Central memory CD8-positive, alpha-beta T cell (primary cell): ENCODE data around the gene ARHGAP42.

ENCODE experiments used
- ATAC-seq: fragments of 150-1000 bp; cut with Tn5 transposase; replicated peaks from 2 replicates; pipeline ENCODE4 v1.10.0; 2022; ENCODE audit warnings: mild to moderate bottlenecking, moderate FRiP score, moderate number of reproducible peaks; ENCODE audit not compliant: poor library complexity, severe bottlenecking; ENCODE audit errors: extremely low read depth
- DNase-seq, 2 donors: peaks; one replicate each; pipeline ENCODE4 v3.0.0; 2021; ENCODE audit warnings: low spot score in 2 of 2
- H3K27ac Mint-ChIP-seq: one replicate; pipeline ENCODE4 v1.8.0; 2022; ENCODE audit warnings: low read depth, mild to moderate bottlenecking, moderate library complexity, mixed read lengths
- H3K27me3 Mint-ChIP-seq: one replicate; pipeline ENCODE4 v1.8.0; 2022; ENCODE audit warnings: mixed read lengths
- H3K36me3 Mint-ChIP-seq: one replicate; pipeline ENCODE4 v1.8.0; 2022; ENCODE audit warnings: mild to moderate bottlenecking, moderate library complexity, mixed read lengths; ENCODE audit not compliant: insufficient read depth
- H3K4me1 Mint-ChIP-seq: one replicate; pipeline ENCODE4 v1.8.0; 2022; ENCODE audit warnings: mixed read lengths
- H3K4me3 Mint-ChIP-seq: one replicate; pipeline ENCODE4 v1.8.0; 2022; ENCODE audit warnings: mild to moderate bottlenecking, moderate library complexity, mixed read lengths
- H3K9me3 Mint-ChIP-seq: one replicate; pipeline ENCODE4 v1.8.0; 2022; ENCODE audit warnings: mixed read lengths

The ARHGAP42 gene

GRCh38 chr11:100711984-100712383 is 24.9 kb downstream of the ARHGAP42 start:
- Mint-ChIP-seq H3K36me3 (no peaks in the 10 kb centered on the region), H3K27ac (no peak overlapping the region), H3K27me3 (no peaks in the 10 kb centered on the region), H3K4me1 (no peaks in the 10 kb centered on the region), H3K9me3 (peaks cover 6% of the 10 kb centered on the region), H3K4me3 (no peak overlapping the region)
- DNase-seq, result no peak
- no peak for ATAC-seq

GRCh38 chr11:100712583-100712982 is 25.5 kb downstream of the ARHGAP42 start:
- Mint-ChIP-seq H3K4me3 (no peak overlapping the region), H3K4me1 (no peaks in the 10 kb centered on the region), H3K27me3 (no peaks in the 10 kb centered on the region), H3K27ac (no peak overlapping the region), H3K9me3 (peaks cover 6% of the 10 kb centered on the region), H3K36me3 (no peaks in the 10 kb centered on the region)
- ATAC-seq, result no peak
- no peak for DNase-seq

GRCh38 chr11:100715165-100715761 is 28.2 kb downstream of the ARHGAP42 start:
- H3K9me3 Mint-ChIP-seq, result peaks cover 6% of the 10 kb centered on the region
- H3K36me3 Mint-ChIP-seq, result no peaks in the 10 kb centered on the region
- ATAC-seq (no peak), DNase-seq (no peak)
- no peaks in the 10 kb centered on the region for H3K4me1 Mint-ChIP-seq
- no peak overlapping the region for H3K4me3 Mint-ChIP-seq
- H3K27ac Mint-ChIP-seq, result no peak overlapping the region
- H3K27me3 Mint-ChIP-seq, result no peaks in the 10 kb centered on the region

- H3K36me3 Mint-ChIP-seq, result no peaks in the 10 kb centered on the region
- H3K4me3 Mint-ChIP-seq, result no peak overlapping the region
- ATAC-seq (no peak), DNase-seq (no peak)
- H3K4me1 Mint-ChIP-seq, result no peaks in the 10 kb centered on the region
- peaks cover 6% of the 10 kb centered on the region for H3K9me3 Mint-ChIP-seq
- no peaks in the 10 kb centered on the region for H3K27me3 Mint-ChIP-seq
- no peak overlapping the region for H3K27ac Mint-ChIP-seq
Observed at GRCh38 chr11:100716838-100717237, 29.8 kb downstream of the ARHGAP42 start.

- Mint-ChIP-seq H3K36me3 (no peaks in the 10 kb centered on the region), H3K4me3 (no peak overlapping the region), H3K27me3 (no peaks in the 10 kb centered on the region), H3K4me1 (no peaks in the 10 kb centered on the region), H3K27ac (no peak overlapping the region), H3K9me3 (peaks cover 6% of the 10 kb centered on the region)
- no peak for ATAC-seq
- DNase-seq, result no peak
Observed at GRCh38 chr11:100719362-100719761, 32.3 kb downstream of the ARHGAP42 start.

GRCh38 chr11:100719809-100720221 is 32.7 kb downstream of the ARHGAP42 start:
- no peaks in the 10 kb centered on the region for H3K4me1 Mint-ChIP-seq
- no peaks in the 10 kb centered on the region for H3K36me3 Mint-ChIP-seq
- no peaks in the 10 kb centered on the region for H3K27me3 Mint-ChIP-seq
- H3K4me3 Mint-ChIP-seq, result no peak overlapping the region
- no peak for ATAC-seq
- no peak for DNase-seq
- H3K27ac Mint-ChIP-seq, result no peak overlapping the region
- peaks cover 6% of the 10 kb centered on the region for H3K9me3 Mint-ChIP-seq

- Mint-ChIP-seq H3K36me3 (no peaks in the 10 kb centered on the region), H3K27ac (no peak overlapping the region), H3K4me1 (no peaks in the 10 kb centered on the region), H3K4me3 (no peak overlapping the region), H3K27me3 (no peaks in the 10 kb centered on the region), H3K9me3 (no peaks in the 10 kb centered on the region)
- ATAC-seq (no peak), DNase-seq (no peak)
Observed at GRCh38 chr11:100726680-100727079, 39.6 kb downstream of the ARHGAP42 start.

- H3K27me3 Mint-ChIP-seq, result no peaks in the 10 kb centered on the region
- ATAC-seq, result no peak
- no peaks in the 10 kb centered on the region for H3K36me3 Mint-ChIP-seq
- H3K27ac Mint-ChIP-seq, result no peak overlapping the region
- no peaks in the 10 kb centered on the region for H3K9me3 Mint-ChIP-seq
- no peak for DNase-seq
- no peak overlapping the region for H3K4me3 Mint-ChIP-seq
- no peaks in the 10 kb centered on the region for H3K4me1 Mint-ChIP-seq
Observed at GRCh38 chr11:100727410-100727809, 40.3 kb downstream of the ARHGAP42 start.

- Mint-ChIP-seq H3K4me3 (no peak overlapping the region), H3K9me3 (peaks cover 5% of the 10 kb centered on the region), H3K27ac (no peak overlapping the region), H3K36me3 (peaks cover 2% of the 10 kb centered on the region), H3K4me1 (no peaks in the 10 kb centered on the region), H3K27me3 (no peaks in the 10 kb centered on the region)
- DNase-seq (no peak), ATAC-seq (no peak)
Observed at GRCh38 chr11:100730266-100730665, 43.2 kb downstream of the ARHGAP42 start.

GRCh38 chr11:100731471-100731870 is 44.4 kb downstream of the ARHGAP42 start:
- Mint-ChIP-seq H3K27ac (no peak overlapping the region), H3K4me3 (no peak overlapping the region), H3K4me1 (no peaks in the 10 kb centered on the region), H3K9me3 (peaks cover 5% of the 10 kb centered on the region), H3K36me3 (peaks cover 2% of the 10 kb centered on the region), H3K27me3 (no peaks in the 10 kb centered on the region)
- DNase-seq (no peak), ATAC-seq (no peak)

- ATAC-seq, result no peak
- peaks cover 2% of the 10 kb centered on the region for H3K36me3 Mint-ChIP-seq
- no peaks in the 10 kb centered on the region for H3K27me3 Mint-ChIP-seq
- no peak for DNase-seq
- no peak overlapping the region for H3K4me3 Mint-ChIP-seq
- H3K9me3 Mint-ChIP-seq, result peaks cover 10% of the 10 kb centered on the region
- H3K4me1 Mint-ChIP-seq, result no peaks in the 10 kb centered on the region
- H3K27ac Mint-ChIP-seq, result no peak overlapping the region
Observed at GRCh38 chr11:100732949-100733348, 45.9 kb downstream of the ARHGAP42 start.

- ATAC-seq (no peak), DNase-seq (no peak)
- no peak overlapping the region for H3K27ac Mint-ChIP-seq
- no peaks in the 10 kb centered on the region for H3K27me3 Mint-ChIP-seq
- peaks cover 2% of the 10 kb centered on the region for H3K36me3 Mint-ChIP-seq
- peaks cover 10% of the 10 kb centered on the region for H3K9me3 Mint-ChIP-seq
- no peak overlapping the region for H3K4me3 Mint-ChIP-seq
- no peaks in the 10 kb centered on the region for H3K4me1 Mint-ChIP-seq
Observed at GRCh38 chr11:100734743-100735527, 47.8 kb downstream of the ARHGAP42 start.

- Mint-ChIP-seq H3K4me1 (no peaks in the 10 kb centered on the region), H3K27me3 (no peaks in the 10 kb centered on the region), H3K9me3 (peaks cover 16% of the 10 kb centered on the region), H3K4me3 (no peak overlapping the region), H3K27ac (no peak overlapping the region), H3K36me3 (peaks cover 2% of the 10 kb centered on the region)
- ATAC-seq, result no peak
- no peak for DNase-seq
Observed at GRCh38 chr11:100735949-100736675, 49.0 kb downstream of the ARHGAP42 start.
